Dermis microvascular lymphatic vessel endothelial cell (primary cell): ENCODE results near the gene BTBD2. TPM values are rescaled to one million over a fixed set of nuclear protein-coding genes. Genes with fewer than 3 reads are reported as not detected.
"Not testable (repeated sequence)": the region's sequence is repeated elsewhere in the genome, so short reads cannot be mapped to it uniquely, and the experiment has no call there.

ENCODE experiments used
- DNase-seq, 2 donors: peaks; one replicate each; pipeline versions ENCODE4 v3.0.0 to v3.0.0-alpha.2; 2010; ENCODE audit warnings: low read depth in 2 of 2
- total RNA-seq: library from RNA; depleted of rRNA; stranded (reverse); fragments of >200 nt; gene quantifications from 2 replicates; pipeline ENCODE4 v1.2.1, GENCODE V29; 2014

BTBD2 gene
- total RNA-seq, 1 donor from 2014 or later, result 32.5 TPM

GRCh38 chr19:2014731-2015607, 545 bp downstream of the BTBD2 start:
- no peak for DNase-seq

DNA sequence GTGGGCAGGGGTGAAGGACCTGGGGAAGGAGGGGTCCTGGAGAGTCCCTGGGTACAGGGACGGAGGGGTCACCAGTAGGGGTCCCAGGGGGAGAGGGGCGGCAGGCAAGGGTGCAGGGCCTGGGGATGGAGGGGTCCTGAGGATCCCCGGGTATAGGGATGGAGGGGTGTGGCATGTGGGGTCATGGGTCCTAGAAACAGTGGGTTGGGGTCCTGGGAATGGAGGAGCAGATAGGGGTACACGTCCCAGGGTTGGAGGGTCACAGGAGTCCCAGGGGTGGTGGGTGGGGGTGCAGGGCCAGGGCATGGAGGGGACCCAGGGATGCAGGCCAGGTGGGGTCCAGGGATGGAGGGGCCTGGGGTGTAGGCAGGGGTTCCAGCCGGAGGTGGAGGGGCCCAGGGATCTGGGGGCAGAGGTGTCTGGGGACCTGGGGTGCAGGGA, 1.4 kb downstream of the BTBD2 start:
- DNase-seq, result no peak

- no peak for DNase-seq
Observed at GRCh38 chr19:2013683-2013961, 1.9 kb downstream of the BTBD2 start.

DNA sequence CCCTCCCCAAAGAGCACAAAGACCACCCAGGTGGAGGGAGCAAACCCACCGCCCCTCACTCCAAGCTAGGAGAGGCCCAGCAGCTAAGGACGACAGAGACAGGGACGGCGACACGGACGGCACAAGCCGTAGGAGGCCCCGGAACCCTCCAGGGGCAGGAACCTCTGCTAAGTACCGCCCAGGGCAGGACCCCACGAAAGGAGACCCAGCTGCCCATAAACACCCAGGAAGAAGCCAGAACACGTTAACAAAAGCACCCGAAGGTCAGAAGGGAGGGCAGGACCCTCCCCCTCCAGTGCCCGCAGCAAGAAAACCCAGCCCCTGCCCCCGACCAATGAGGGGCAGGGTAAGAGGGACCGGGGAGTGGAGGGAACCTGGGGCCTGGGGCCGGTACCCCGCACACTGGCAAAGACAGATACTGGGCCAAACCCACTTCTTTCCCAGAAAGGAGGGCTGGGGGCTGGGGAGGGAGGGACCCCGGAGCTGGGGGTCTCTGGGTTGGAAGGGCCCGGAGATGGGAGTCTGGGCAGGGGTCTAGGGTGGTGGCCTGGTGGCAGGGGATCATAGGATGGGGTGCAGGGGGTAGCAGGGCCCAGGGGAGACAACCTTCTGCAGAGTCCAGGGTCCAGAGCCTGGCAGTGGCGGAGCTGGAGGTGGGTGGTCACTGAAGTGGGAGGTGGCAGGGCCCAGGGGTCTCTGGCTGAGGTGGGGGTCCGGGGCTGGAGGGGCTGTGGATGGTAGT, 2.4 kb downstream of the BTBD2 start:
- no peak for DNase-seq

DNA sequence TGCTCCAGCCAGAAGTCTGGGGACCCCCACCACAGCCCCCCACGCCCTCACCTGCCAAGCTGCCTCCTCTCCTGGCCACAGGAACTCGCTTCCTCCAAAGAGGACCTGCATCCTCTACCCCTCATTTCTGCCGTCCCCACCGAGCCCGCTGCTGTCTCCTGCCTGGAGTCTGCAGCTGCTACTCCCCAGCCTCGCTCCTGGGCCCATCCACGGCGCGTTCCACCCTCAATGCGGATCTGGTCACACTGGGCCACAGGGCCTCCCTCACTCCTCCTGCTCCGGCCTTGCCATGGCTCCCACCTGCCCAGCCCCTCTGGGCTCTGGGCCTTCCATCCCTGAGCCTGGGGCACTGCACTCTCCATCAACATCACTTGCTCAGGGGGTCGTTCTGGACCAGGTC, 4.3 kb downstream of the BTBD2 start:
- DNase-seq, result no peak

GRCh38 chr19:2010135-2010668, 5.3 kb downstream of the BTBD2 start:
- DNase-seq, result no peak

DNA sequence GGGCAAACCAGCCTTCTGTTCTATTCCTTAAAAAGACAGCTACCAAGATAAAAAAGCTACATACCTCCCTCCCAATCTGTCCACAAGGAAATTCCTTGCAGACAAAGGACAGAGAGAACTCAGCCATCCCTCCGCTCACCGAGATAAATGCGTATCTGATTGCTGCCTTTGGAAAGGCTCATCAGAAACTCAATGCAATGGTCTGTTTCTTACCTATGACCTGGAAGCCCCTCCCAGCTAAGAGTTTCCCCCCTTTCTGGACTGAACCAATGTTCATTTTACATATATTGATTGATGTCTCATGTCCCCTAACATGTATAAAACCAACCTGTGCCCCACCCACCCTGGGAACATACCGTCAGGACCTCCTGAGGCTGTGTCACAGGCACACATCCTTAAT, 11.6 kb downstream of the BTBD2 start:
- no peak for DNase-seq

DNA sequence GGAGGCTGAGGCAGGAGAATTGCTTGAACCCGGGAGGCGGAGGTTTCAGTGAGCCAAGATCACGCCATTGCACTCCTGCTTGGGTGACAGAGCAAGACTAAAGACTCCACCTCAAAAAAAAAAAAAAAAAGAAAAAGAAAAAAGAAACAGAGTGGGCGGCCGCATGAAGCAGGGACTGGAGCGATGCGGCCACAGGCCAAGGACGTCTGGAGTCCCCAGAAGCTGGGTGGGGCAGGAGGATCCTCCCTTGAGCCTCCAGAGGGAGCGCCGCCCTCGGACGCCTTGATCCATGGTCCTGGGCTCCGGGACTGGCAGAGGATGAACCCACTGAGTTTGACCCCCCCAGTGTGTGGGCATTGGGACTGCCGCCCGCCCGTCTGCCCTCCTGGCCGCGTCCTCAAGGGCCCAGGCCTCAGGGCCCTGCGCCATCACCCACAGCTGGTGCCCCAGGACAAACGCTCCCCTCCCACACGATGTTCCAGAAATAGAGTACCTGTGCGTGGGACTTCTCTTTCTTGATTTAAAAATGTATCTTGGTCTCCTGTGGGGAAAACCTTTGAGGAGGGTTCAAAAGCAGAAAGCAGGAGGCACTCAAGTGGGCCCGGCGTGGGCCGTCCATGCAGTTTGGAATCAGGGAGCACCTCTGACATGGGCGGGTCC, 15.5 kb downstream of the BTBD2 start:
- DNase-seq, result no peak

DNA sequence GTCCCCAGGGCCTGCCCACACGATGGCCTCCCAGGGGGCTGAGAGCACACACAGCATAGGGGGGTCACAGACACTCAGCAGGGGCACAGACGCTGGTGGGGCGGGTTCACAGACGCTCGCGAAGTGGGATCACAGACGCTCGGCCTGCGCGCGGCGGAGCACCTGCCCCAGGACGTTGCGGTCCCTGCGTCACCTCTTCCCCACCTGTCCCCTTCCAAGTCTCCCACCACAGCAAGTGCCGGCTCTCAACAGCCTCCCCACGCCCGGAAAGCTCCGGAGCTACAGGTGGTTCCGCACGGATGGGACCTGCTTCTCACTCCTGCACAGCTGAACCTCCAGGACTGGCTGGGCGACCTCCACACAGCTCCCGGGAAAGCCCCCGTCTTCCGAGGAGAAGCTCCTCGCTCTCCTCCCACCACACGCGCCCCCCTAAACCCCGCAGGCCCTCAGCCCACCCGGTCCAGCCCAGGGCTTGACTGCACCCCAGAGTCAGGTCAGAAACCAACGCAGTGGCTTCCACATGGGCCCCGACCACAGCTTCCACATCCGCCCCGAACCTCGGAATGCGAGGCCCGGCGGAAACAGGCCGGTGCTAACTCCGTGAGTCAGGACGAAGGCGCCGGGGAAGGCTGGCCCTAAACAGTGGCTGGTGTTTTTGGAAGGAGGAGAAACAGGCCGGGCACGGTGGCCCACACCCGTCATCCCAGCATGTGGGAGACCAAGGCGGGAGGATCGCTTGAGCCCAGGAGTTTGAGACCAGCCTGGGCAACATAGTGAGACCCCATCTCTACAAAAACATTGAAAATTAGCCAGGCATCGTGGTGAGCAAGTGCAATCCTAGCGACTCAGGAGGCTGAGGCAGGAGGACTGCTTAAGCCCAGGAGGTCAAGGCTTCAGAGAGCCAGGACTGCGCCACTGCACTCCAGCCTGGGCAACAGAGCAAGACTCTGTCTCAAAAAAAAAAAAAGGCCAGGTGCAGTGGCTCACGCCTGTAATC, 16.5 kb downstream of the BTBD2 start:
- no peak for DNase-seq

GRCh38 chr19:1997353-1998233, 17.9 kb downstream of the BTBD2 start:
- no peak for DNase-seq

- DNase-seq, result peak in 1 of 2 donors; percentile 14
Observed at GRCh38 chr19:1992759-1993260, 22.7 kb downstream of the BTBD2 start.

DNA sequence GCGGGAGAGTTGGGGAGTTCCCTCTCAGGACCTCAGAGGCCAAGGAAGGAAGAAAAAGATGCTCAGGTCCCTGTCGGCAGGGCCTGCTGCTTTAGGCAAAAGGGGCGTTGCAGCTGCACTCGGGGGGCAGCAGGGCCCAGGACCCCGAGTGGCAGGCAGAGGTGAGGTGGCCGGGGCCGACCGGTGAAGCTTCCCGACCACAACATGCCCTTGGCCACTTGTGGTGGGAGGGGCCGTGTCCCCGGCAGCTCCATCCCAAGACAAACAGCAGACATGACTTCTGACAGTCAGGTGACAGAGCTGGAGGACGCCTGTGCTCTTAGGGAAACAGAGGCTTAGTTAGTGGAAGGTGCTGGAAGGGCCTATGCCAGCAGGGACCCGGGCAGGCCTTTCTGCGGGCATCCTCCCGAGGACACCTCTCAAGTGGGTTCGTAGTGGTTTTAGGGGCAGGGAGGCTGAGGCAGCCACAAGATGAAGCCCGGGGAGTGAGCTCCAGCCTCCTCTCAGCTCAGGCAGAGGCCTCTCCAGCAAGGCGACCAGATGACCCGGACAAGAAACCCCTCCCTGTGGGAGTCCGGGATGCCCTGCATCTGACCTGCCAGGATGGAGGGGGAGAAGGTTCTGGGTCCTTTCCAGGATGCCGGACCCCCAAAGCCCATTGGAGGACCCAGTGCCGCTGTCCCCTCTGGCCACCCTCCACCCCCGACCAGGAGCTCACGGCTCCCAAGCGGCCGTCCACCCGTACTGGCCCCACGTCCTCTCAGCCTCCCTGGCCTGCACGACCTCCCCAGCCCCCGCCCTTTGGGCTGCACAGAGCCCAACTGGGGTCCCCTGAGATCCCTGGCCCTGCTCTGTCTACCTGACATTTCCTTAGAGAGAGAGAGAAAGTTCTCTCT, 24.2 kb downstream of the BTBD2 start:
- DNase-seq, result no peak

DNA sequence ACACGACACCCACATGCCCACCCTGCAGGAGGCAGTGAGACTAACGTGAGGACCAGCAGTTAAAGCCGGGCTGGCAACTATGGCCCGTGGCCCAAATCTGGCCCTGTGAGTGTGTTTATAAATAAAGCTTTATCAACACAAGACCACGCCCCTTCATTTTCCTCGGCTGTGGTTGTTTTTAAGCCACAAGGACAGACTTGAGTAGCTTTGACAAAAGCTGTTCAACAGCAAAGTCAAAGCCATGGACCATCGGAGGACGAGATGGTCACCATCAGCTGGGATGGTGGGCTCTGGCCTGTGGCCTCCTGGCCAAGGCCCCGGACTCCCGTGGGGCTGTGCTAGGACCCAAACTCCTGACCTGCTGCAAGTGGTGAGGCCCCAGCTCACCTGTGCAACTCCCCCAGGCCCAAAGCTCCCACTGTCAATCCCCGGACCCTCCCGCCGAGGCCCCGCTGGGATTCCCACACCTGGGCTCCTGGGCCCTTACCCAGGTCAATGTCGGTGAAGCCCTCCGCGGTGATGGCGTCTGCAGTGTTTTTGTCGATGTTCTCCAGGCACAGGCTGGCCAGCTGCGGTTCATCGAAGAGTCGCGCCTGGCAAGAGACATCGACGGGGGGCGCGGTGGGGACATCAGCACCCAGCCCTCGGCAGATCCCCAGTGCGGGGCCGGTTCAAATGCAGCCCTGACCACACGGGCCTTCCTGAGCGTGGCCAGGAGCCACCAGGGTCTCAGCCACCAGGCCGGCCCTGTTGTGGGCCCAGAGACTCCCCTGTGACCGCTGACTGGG, 25.1 kb downstream of the BTBD2 start:
- no peak for DNase-seq

DNA sequence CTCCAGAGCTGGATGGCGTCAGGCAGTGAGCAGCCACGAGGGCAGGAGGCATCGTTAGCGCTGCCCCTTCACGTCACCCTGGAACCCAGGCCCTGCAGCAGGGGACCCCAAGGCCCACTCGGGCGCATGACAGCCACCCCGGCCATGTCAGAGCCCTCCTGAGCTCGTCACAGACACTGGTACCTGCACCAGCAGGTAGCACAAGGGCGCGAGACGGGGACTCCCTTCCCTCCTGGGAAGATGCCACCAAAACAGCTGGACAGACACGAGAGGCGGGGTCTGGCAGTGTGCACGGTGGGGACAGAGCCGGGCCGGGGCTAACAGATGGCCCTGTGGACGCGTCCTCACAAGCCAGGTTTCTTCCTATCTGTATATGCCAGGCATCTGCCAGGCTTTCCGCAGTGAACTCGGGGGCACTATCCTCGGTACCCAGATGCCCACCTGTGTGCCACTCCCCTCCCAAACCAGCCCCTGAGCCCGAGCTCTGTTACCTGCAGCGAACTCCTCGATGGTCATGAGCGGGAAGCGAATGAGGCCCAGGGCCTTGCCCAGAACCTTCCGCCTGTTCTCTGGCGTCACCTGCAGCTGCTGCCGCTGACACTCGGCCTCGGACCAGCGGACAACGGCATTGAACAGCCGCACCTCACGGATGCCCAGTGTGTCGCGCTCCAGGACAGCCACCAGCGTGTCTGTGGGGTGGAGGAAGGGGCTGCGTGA, 25.8 kb downstream of the BTBD2 start:
- DNase-seq, result no peak

DNA sequence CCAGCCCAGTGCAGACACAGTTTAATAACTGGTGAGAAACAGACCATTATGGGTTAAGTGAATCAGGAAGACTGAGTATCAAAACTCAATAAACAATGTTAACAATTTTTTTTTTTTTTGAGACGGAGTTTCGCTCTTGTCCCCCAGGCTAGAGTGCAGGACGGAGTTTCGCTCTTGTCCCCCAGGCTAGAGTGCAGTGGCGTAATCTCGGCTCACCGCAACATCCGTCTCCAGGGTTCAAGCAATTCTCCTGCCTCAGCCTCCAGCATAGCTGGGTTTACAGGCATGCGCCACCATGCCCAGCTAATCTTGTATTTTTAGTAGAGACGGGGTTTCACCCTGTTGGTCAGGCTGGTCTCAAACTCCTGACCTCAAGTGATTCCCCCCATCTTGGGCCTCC, 27.1 kb downstream of the BTBD2 start:
- DNase-seq, result not testable (repeated sequence)

DNA sequence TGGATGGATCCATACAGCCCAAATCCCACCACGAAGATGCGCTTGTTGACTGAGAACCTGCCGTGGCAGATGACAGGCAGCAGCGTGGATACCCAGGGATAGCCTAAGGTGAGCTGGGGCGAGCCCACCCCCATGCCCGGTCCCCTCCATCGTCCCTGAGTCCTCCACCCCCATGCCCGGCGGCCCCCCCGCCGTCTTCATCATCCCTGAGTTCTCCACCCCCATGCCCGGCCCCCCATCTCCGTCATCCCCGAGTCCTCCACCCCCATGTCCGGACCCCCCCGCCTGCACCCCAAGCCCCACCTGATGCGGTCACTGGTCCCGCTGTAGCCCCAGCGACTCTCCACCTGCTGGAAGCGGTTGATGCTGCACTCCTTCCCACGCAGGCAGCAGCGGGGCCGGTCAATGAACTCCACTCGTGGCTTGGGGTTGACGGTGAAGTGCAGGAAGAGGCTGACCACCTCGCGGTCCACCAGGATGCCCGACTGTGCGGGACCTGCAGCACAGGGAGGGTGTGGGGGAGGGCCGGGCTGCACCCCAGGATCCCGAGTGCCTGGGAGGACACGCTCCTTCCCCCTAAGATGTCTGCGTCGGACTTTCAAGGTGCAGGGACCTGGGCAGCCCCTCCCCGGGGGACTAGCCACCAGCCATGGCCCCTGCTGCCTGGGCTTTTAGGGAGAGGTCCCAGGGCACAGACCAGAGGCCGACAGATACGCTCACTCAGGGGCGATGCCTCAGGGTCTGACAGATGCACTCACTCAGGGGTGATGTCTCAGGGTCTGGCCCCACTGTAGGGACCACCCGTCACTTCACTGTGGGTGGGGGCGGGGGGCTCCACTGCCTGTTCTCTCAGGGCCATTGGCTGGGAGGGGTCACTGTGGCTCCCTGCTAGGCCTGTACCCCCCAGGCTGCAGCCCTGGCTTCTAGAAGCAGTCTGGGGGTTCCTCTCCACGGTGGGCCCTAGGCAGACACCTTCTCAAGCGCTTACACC, 28.0 kb downstream of the BTBD2 start:
- DNase-seq, result no peak
